ENCODE measurements around the gene S100A2. TPM values are rescaled to one million over a fixed set of nuclear protein-coding genes. Genes with fewer than 3 reads are reported as not detected.
A peak's percentile ranks its signal among the peaks of the same experiment; 100 is the strongest.

Gene S100A2
- total RNA-seq = 0.43 to 0.51 TPM in 2 of 3 replicates, not detected in the other

- TF ChIP-seq CTCF (IDR thresholded peaks at IDR 0.05; ENCODE audit: unreplicated experiment) = no peak
- Mint-ChIP-seq H3K9me3 (no peaks in the 10 kb centered on the region), H3K27ac (peak within 1 kb of the TSS; percentile 97), H3K27me3 (ENCODE audit: low read depth) (no peaks in the 10 kb centered on the region), H3K4me3 (no peak within 1 kb of the TSS), H3K36me3 (no peaks in the 10 kb centered on the region), H3K4me1 (peaks cover 53% of the 10 kb centered on the region)
- DNase-seq (ENCODE audit: low spot score in 2 of 2, unreplicated experiment in 2 of 2) = no peak
These were observed at the start of gene S100A2 for GRCh38 chr1:153565529-153566374. TSS of gene S100A2 (minus strand) at chr1:153565844. CDS start at chr1:153563877, 1,967 bp downstream.

- H3K27ac Mint-ChIP-seq = no peak overlapping the region
- no peaks in the 10 kb centered on the region for H3K9me3 Mint-ChIP-seq
- DNase-seq (ENCODE audit: low spot score in 2 of 2, unreplicated experiment in 2 of 2) = no peak
- H3K4me1 Mint-ChIP-seq = peaks cover 51% of the 10 kb centered on the region
- peaks cover 14% of the 10 kb centered on the region for H3K36me3 Mint-ChIP-seq
- no peak for TF ChIP-seq CTCF (IDR thresholded peaks at IDR 0.05; ENCODE audit: unreplicated experiment)
- no peak overlapping the region for H3K4me3 Mint-ChIP-seq
- H3K27me3 Mint-ChIP-seq (ENCODE audit: low read depth) = no peaks in the 10 kb centered on the region
These were observed 49.8 kb upstream of the S100A2 start for GRCh38 chr1:153615406-153615805.

- no peaks in the 10 kb centered on the region for H3K27me3 Mint-ChIP-seq (ENCODE audit: low read depth)
- no peak for DNase-seq (ENCODE audit: low spot score in 2 of 2, unreplicated experiment in 2 of 2)
- H3K27ac Mint-ChIP-seq = no peak overlapping the region
- no peak overlapping the region for H3K4me3 Mint-ChIP-seq
- H3K36me3 Mint-ChIP-seq = peaks cover 11% of the 10 kb centered on the region
- H3K4me1 Mint-ChIP-seq = peaks cover 56% of the 10 kb centered on the region
- no peaks in the 10 kb centered on the region for H3K9me3 Mint-ChIP-seq
- no peak for TF ChIP-seq CTCF (IDR thresholded peaks at IDR 0.05; ENCODE audit: unreplicated experiment)
These were observed 49.3 kb upstream of the S100A2 start for GRCh38 chr1:153614906-153615305.

GRCh38 chr1:153614189-153614900 lies 48.7 kb upstream of the S100A2 start:
- TF ChIP-seq CTCF (IDR thresholded peaks at IDR 0.05; ENCODE audit: unreplicated experiment) = no peak
- Mint-ChIP-seq H3K4me1 (peaks cover 61% of the 10 kb centered on the region), H3K4me3 (no peak overlapping the region), H3K27me3 (ENCODE audit: low read depth) (no peaks in the 10 kb centered on the region), H3K9me3 (no peaks in the 10 kb centered on the region), H3K27ac (peak overlapping the region; percentile 69), H3K36me3 (peaks cover 6% of the 10 kb centered on the region)
- DNase-seq (ENCODE audit: low spot score in 2 of 2, unreplicated experiment in 2 of 2) = no peak

- peaks cover 71% of the 10 kb centered on the region for H3K4me1 Mint-ChIP-seq
- H3K4me3 Mint-ChIP-seq = no peak overlapping the region
- no peak overlapping the region for H3K27ac Mint-ChIP-seq
- TF ChIP-seq CTCF (IDR thresholded peaks at IDR 0.05; ENCODE audit: unreplicated experiment) = no peak
- H3K27me3 Mint-ChIP-seq (ENCODE audit: low read depth) = no peaks in the 10 kb centered on the region
- H3K9me3 Mint-ChIP-seq = no peaks in the 10 kb centered on the region
- H3K36me3 Mint-ChIP-seq = peaks cover under 1% of the 10 kb centered on the region
- DNase-seq (ENCODE audit: low spot score in 2 of 2, unreplicated experiment in 2 of 2) = no peak
These were observed 47.8 kb upstream of the S100A2 start for GRCh38 chr1:153613406-153613805.
